Stomach smooth muscle (tissue), 2 donors: ENCODE measurements around the gene SAV1.

Experiments
- H3K27ac ChIP-seq: one replicate; pipeline ENCODE4 v1.7.0; 2013; ENCODE audit warnings: mild to moderate bottlenecking, low read length, inconsistent platforms
- H3K27me3 ChIP-seq, 2 donors: one replicate each; pipeline ENCODE4 v1.7.0; 2013; ENCODE audit warnings: low read length in 2 of 2; ENCODE audit not compliant: insufficient read depth in 2 of 2, control insufficient read depth in 1 of 2
- H3K36me3 ChIP-seq, 2 donors: one replicate each; pipeline ENCODE4 v1.7.0; 2013; ENCODE audit warnings: low read length in 2 of 2; ENCODE audit not compliant: control insufficient read depth in 2 of 2, insufficient read depth in 2 of 2
- H3K4me1 ChIP-seq: one replicate; pipeline ENCODE4 v1.7.0; 2013; ENCODE audit warnings: low read length; ENCODE audit not compliant: control insufficient read depth, insufficient read depth
- H3K4me3 ChIP-seq, 2 donors: one replicate each; pipeline ENCODE4 v1.7.0; 2013; ENCODE audit warnings: low read length in 2 of 2
- H3K9ac ChIP-seq, 2 donors: one replicate each; pipeline ENCODE4 v1.7.0; 2013; ENCODE audit warnings: low read length in 2 of 2, mild to moderate bottlenecking in 1 of 2
- H3K9me3 ChIP-seq, 2 donors: one replicate each; pipeline ENCODE4 v1.7.0; 2013; ENCODE audit warnings: low read length in 2 of 2; ENCODE audit not compliant: control insufficient read depth in 2 of 2
- donor health status: healthy.
- donor health status: Pancreatic carcinoma.

SAV1 gene

GRCh38 chr14:50594577-50595316, 73.4 kb downstream of the SAV1 start:
- Histone ChIP-seq H3K9me3 (no peaks in the 10 kb centered on the region), H3K36me3 (peaks cover 4 to 7% of the 10 kb centered on the region in 2 donors), H3K27me3 (no peaks in the 10 kb centered on the region), H3K4me1 (no peaks in the 10 kb centered on the region), H3K9ac (no peak overlapping the region), H3K4me3 (no peak overlapping the region), H3K27ac (no peak overlapping the region)

- peaks cover 4 to 7% of the 10 kb centered on the region in 2 donors for H3K36me3 ChIP-seq
- no peak overlapping the region for H3K9ac ChIP-seq
- H3K4me3 ChIP-seq: no peak overlapping the region
- H3K9me3 ChIP-seq: no peaks in the 10 kb centered on the region
- no peaks in the 10 kb centered on the region for H3K4me1 ChIP-seq
- H3K27me3 ChIP-seq: no peaks in the 10 kb centered on the region
- H3K27ac ChIP-seq: no peak overlapping the region
These were observed 77.6 kb downstream of the SAV1 start for GRCh38 chr14:50590464-50590863.
